SJSA1 (cell line): ENCODE results near the gene DUSP16. TPM values are rescaled to one million over a fixed set of nuclear protein-coding genes. Genes with fewer than 3 reads are reported as not detected.

Source experiments
- DNase-seq, 2 experiments: peaks; one replicate each; pipeline ENCODE4 v3.0.0-alpha.2; 2015 to 2020; ENCODE audit warnings: low spot score in 2 of 2, low read depth in 1 of 2
- H3K27ac ChIP-seq: fragments of 250-450 bp; sonication (Bioruptor Pico); 2 replicates; pipeline ENCODE4 v1.5.1; 2020; ENCODE audit warnings: mild to moderate bottlenecking, moderate library complexity
- H3K27me3 ChIP-seq: fragments of 250-450 bp; sonication (Bioruptor Pico); replicated peaks from 2 replicates; pipeline ENCODE4 v1.5.1; 2020; ENCODE audit warnings: mild to moderate bottlenecking, moderate library complexity
- H3K36me3 ChIP-seq: fragments of 250-450 bp; sonication (Bioruptor Pico); 2 replicates; pipeline ENCODE4 v1.5.1; 2020; ENCODE audit warnings: mild to moderate bottlenecking
- H3K4me1 ChIP-seq: fragments of 250-450 bp; sonication (Bioruptor Pico); replicated peaks from 2 replicates; pipeline ENCODE4 v1.6.1; 2021; ENCODE audit warnings: mild to moderate bottlenecking
- H3K4me3 ChIP-seq: fragments of 250-450 bp; sonication (Bioruptor Pico); 2 replicates; pipeline ENCODE4 v1.5.1; 2020; ENCODE audit warnings: mild to moderate bottlenecking
- H3K9me3 ChIP-seq: fragments of 250-450 bp; sonication (Bioruptor Pico); replicated peaks from 2 replicates; pipeline ENCODE4 v1.5.1; 2020; ENCODE audit warnings: mild to moderate bottlenecking
- total RNA-seq: library from RNA; depleted of rRNA; stranded (reverse); fragments of >200 nt; shearing (Covaris generic); gene quantifications from 2 replicates; pipeline ENCODE4 v1.2.3, GENCODE V29; 2014

DUSP16 gene
- total RNA-seq, 1 experiment from 2014 or later = 12.3 TPM

GRCh38 chr12:12467264-12467663 lies 95.4 kb downstream of the DUSP16 start:
- Histone ChIP-seq H3K9me3 (no peaks in the 10 kb centered on the region), H3K27ac (no peak overlapping the region), H3K4me3 (no peak overlapping the region), H3K27me3 (no peaks in the 10 kb centered on the region), H3K36me3 (no peaks in the 10 kb centered on the region), H3K4me1 (no peaks in the 10 kb centered on the region)
- DNase-seq = no peak

DNA sequence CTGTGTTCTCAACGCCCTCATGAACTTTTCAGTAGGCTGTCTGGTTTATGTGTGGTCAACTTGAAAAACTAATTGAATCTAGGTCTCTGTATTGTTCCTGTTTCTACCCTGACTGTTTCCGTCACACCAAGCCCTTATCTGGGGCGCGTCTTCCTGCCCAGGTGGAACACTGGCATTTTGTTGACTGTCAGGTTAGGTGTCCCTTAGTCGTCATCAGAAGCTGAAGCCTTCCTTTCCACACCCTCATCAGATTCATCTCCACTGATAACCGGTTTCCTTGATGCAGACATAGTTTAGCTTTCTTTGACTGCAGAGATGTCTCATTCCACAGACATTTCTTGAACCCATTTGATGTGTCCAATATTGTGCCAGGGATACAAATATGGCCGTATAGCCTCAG lies 96.5 kb downstream of the DUSP16 start:
- DNase-seq = no peak
- no peak overlapping the region for H3K4me3 ChIP-seq
- no peaks in the 10 kb centered on the region for H3K36me3 ChIP-seq
- no peaks in the 10 kb centered on the region for H3K9me3 ChIP-seq
- no peak overlapping the region for H3K27ac ChIP-seq
- no peaks in the 10 kb centered on the region for H3K27me3 ChIP-seq
- H3K4me1 ChIP-seq = no peaks in the 10 kb centered on the region

GRCh38 chr12:12465522-12465921 lies 97.1 kb downstream of the DUSP16 start:
- Histone ChIP-seq H3K4me3 (no peak overlapping the region), H3K9me3 (no peaks in the 10 kb centered on the region), H3K36me3 (no peaks in the 10 kb centered on the region), H3K27me3 (no peaks in the 10 kb centered on the region), H3K4me1 (no peaks in the 10 kb centered on the region), H3K27ac (no peak overlapping the region)
- DNase-seq = no peak

DNA sequence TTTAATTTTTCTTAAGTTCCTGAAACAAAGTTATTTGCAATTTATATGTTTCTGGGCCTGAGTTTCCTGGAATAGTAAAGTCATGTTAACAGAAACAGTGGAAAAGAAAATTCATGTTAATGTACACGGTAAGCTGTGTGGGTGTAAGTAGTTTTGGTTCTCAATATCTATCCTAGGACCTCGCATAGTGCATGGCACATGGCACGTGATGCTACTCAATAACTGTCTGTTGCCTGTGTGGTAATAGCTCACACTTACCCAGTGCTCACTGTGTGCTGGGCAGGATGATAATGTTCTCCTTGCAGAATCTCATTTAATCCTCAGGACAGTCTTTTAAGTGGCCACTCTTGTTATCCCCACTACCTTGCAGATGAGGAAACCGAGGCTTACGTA lies 100.7 kb downstream of the DUSP16 start:
- Histone ChIP-seq H3K4me1 (no peaks in the 10 kb centered on the region), H3K36me3 (no peaks in the 10 kb centered on the region), H3K27me3 (no peaks in the 10 kb centered on the region), H3K9me3 (no peaks in the 10 kb centered on the region), H3K27ac (no peak overlapping the region), H3K4me3 (no peak overlapping the region)
- no peak for DNase-seq

GRCh38 chr12:12460935-12461922 lies 101.4 kb downstream of the DUSP16 start:
- H3K27ac ChIP-seq = no peak overlapping the region
- no peaks in the 10 kb centered on the region for H3K4me1 ChIP-seq
- no peaks in the 10 kb centered on the region for H3K27me3 ChIP-seq
- DNase-seq = no peak
- H3K4me3 ChIP-seq = no peak overlapping the region
- no peaks in the 10 kb centered on the region for H3K9me3 ChIP-seq
- no peaks in the 10 kb centered on the region for H3K36me3 ChIP-seq

DNA sequence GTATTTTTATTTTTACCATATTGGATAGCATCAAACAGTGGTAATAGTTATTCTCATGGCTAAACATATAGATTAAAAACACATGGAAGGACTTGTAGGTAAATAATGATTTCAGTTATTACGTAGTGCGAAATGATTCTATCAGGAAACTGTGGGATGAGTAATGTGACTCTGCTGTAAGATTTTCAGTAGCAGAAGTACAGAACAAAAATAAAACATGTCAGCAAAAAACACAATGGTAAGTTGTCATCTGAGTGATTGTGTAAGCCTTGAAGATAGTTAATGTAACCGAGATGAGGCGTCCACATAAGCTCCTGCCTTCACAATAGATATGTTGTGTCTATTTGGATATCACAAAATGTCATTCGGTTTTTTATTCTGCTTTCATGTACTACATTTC lies 106.0 kb downstream of the DUSP16 start:
- H3K27me3 ChIP-seq = no peaks in the 10 kb centered on the region; the same call in 1 of the 2 replicates
- no peak for DNase-seq
- H3K36me3 ChIP-seq = no peaks in the 10 kb centered on the region

DNA sequence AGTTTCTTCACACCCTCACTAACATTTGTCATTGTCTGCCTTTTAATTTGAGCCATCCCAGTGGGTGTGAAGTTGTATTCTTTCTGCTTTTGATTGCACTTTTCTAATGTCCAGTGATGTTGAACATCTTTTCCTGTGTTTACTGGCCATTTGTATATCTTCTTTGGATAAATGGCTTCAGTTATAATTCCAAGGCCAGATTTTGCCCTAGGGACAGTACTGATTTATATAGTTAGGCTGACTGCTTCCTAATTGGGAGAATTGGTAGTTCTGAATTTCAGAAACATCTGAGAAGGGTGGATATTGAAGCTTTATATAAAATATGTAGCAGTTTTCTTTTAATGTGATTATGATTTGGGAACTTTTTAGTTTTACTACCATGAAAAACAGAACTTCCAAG lies 108.3 kb downstream of the DUSP16 start:
- no peaks in the 10 kb centered on the region for H3K4me1 ChIP-seq
- DNase-seq = no peak
- no peaks in the 10 kb centered on the region for H3K36me3 ChIP-seq
- H3K9me3 ChIP-seq = no peaks in the 10 kb centered on the region
- H3K27me3 ChIP-seq = no peaks in the 10 kb centered on the region; the same call in 1 of the 2 replicates
- no peak overlapping the region for H3K27ac ChIP-seq
- no peak overlapping the region for H3K4me3 ChIP-seq

More for the DNA sequence above, 106.0 kb downstream of the DUSP16 start:
- Histone ChIP-seq H3K4me1 (no peaks in the 10 kb centered on the region), H3K27ac (no peak overlapping the region), H3K4me3 (no peak overlapping the region), H3K9me3 (no peaks in the 10 kb centered on the region)

DNA sequence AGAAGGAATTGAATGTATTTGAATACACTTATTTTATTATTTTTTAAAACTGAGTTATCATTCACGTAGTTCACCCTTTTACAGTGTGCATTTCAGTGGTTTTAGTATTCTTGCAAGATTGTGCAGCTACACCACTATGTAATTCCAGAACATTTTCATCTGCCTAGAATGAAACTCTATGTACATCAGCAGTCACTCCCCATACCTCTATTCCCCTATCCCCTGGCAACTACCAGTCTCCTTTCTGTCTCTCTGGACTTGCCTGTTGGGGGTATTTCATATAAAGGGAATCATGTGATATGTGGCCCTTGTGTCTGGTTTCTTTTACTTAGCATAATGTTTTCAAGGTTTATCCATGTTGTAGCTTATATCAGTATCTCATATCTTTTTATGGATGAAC lies 109.0 kb downstream of the DUSP16 start:
- DNase-seq = no peak
- Histone ChIP-seq H3K27me3 (no peaks in the 10 kb centered on the region; the same call in 1 of the 2 replicates), H3K4me1 (no peaks in the 10 kb centered on the region), H3K27ac (no peak overlapping the region), H3K9me3 (no peaks in the 10 kb centered on the region), H3K36me3 (no peaks in the 10 kb centered on the region), H3K4me3 (no peak overlapping the region)

- H3K27ac ChIP-seq = no peak overlapping the region
- no peaks in the 10 kb centered on the region; the same call in 1 of the 2 replicates for H3K27me3 ChIP-seq
- H3K4me1 ChIP-seq = no peaks in the 10 kb centered on the region
- DNase-seq = no peak
- H3K9me3 ChIP-seq = no peaks in the 10 kb centered on the region
- no peaks in the 10 kb centered on the region for H3K36me3 ChIP-seq
- no peak overlapping the region for H3K4me3 ChIP-seq
These were observed 110.2 kb downstream of the DUSP16 start for GRCh38 chr12:12452326-12452902.

GRCh38 chr12:12451098-12451497 lies 111.6 kb downstream of the DUSP16 start:
- H3K27ac ChIP-seq = no peak overlapping the region
- no peak for DNase-seq
- no peaks in the 10 kb centered on the region; the same call in 1 of the 2 replicates for H3K27me3 ChIP-seq

DNA sequence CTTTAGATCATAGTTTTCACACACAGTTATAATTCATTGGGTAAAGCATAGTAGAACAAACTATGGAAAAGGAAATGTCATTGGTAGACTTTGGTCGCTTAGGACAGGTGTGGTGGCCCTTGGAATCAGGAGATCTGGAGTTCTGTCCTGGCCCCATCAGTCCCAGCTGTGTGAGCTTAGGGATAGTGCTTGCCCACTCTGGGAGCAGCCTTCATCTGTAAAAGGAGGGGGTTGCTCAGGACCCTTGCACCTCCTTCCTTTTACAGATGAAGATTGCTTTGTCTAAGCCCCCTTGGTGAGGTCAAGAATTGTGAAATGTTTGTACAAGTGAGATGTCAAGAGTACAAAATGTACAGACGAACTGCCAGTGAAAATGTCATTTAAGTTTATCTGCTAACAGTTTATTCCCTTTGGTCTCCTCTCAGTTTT lies 112.6 kb downstream of the DUSP16 start:
- Histone ChIP-seq H3K27me3 (no peaks in the 10 kb centered on the region; the same call in 1 of the 2 replicates), H3K36me3 (no peaks in the 10 kb centered on the region), H3K9me3 (no peaks in the 10 kb centered on the region), H3K27ac (no peak overlapping the region), H3K4me3 (no peak overlapping the region), H3K4me1 (no peaks in the 10 kb centered on the region)
- no peak for DNase-seq

More at GRCh38 chr12:12451098-12451497, 111.6 kb downstream of the DUSP16 start:
- H3K9me3 ChIP-seq = no peaks in the 10 kb centered on the region
- H3K4me1 ChIP-seq = no peaks in the 10 kb centered on the region
- H3K36me3 ChIP-seq = no peaks in the 10 kb centered on the region
- H3K4me3 ChIP-seq = no peak overlapping the region

GRCh38 chr12:12449533-12450025 lies 113.1 kb downstream of the DUSP16 start:
- Histone ChIP-seq H3K4me1 (no peaks in the 10 kb centered on the region), H3K27me3 (no peaks in the 10 kb centered on the region), H3K4me3 (no peak overlapping the region), H3K9me3 (no peaks in the 10 kb centered on the region), H3K36me3 (no peaks in the 10 kb centered on the region), H3K27ac (no peak overlapping the region)
- DNase-seq = no peak

DNA sequence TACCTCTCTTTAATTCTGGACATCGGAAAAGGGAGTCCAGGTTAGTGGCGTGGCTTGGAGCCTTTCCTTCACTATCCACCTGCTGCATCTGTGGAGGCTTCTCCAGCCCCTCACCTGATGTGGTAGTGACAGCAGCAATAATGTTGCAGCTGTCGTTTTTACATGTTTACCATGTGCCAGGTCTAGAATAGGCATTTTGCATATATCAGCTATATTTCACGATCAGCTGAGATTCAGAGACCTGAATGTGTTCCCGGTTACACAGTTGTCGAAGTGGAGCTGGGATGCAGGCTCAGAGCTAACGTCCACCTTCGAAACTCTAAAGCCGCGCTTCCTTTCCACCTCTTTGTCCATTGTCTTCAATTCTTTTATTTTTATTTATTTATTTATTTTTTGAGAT lies 114.8 kb downstream of the DUSP16 start:
- Histone ChIP-seq H3K9me3 (no peaks in the 10 kb centered on the region), H3K27ac (no peak overlapping the region), H3K27me3 (no peaks in the 10 kb centered on the region), H3K4me1 (peaks cover 2% of the 10 kb centered on the region), H3K4me3 (no peak overlapping the region), H3K36me3 (no peaks in the 10 kb centered on the region)
- no peak for DNase-seq

- Histone ChIP-seq H3K27ac (no peak overlapping the region), H3K9me3 (no peaks in the 10 kb centered on the region), H3K27me3 (no peaks in the 10 kb centered on the region), H3K36me3 (no peaks in the 10 kb centered on the region), H3K4me3 (no peak overlapping the region), H3K4me1 (peaks cover 8% of the 10 kb centered on the region)
- DNase-seq = no peak
These were observed 115.4 kb downstream of the DUSP16 start for GRCh38 chr12:12447236-12447635.
